CD4-positive, alpha-beta T cell treated with Interleukin-15 for 1 hour (primary cell): Measurements from ENCODE around the gene FAM20C.
"Not testable (repeated sequence)": the region's sequence is repeated elsewhere in the genome, so short reads cannot be mapped to it uniquely, and the experiment has no call there.

ENCODE experiments used
- DNase-seq: peaks from one replicate; pipeline ENCODE4 v3.0.0-alpha.2; 2020

Gene FAM20C

DNA sequence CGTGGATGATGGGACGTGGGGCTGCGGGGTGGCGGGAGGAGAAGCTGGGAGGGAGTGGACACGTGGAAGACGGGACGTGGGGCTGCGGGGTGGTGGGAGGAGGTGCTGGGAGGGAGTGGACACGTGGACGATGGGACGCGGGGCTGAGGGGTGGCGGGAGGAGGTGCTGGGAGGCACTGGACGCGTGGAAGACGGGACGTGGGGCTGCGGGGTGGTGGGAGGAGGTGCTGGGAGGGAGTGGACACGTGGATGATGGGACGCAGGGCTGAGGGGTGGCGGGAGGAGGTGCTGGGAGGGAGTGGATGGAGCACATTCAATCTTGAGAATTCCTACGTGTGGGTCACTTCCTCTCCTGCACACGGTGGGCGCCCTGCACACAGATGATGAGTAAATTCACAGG, 104.8 kb downstream of the FAM20C start:
- not testable (repeated sequence) for DNase-seq

DNA sequence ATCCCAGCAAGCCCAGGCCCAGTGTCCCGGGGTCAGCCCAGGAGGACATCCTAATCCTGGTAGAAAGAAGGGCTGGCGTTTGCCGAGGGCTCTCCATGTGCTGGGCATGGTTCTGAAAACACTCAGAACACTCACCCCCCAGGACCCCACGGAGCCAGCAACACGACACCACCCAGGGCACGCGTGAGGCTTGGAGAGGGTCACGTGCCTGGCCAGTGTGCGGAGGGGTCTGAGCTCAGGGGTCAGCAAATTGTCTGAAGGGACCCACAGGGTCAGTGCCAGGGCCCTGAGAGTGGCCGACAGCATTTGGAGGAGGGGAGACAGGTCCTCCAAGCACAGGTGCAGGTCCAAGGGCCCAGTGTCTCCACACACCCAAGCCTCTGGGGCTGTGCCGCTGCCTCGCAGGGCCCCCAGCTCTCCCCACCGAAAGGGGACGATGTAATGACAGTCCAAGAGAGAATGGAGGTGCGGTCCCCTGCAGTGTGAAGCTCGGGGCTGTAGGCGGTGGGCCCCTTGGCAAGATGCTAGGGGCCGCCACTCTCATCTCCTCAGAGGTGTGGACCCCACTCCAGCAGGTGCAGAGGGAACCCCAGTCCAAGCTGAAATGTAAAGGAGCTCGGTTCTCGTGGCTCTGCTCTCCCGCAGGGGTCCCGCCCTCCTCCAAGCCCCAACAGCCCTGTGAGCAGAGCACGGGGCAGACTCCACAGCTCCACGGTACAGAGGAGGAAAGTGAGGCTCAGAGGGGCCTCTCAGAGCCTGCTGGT, 105.4 kb downstream of the FAM20C start:
- no peak for DNase-seq

GRCh38 chr7:298375-298702, 106.0 kb downstream of the FAM20C start:
- no peak for DNase-seq

DNA sequence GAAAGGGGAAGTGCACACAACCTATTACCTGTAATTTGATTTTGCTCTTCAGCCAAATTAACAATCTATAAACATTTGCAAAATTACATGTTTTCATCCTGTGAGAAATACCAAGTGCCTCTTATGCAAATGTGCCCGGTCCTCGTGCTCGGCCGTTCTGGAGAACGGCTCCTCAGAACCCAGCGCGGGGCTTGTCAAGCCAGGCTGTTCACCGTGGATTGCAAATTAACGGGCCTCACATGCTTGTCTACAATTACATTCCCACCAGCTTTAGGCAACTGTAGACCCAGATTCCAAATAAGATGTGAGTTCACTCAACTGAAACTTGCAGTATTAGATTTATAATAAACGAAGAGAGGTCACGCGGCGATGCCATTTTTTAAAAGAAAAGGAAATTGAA, 106.4 kb downstream of the FAM20C start:
- DNase-seq, result no peak

DNA sequence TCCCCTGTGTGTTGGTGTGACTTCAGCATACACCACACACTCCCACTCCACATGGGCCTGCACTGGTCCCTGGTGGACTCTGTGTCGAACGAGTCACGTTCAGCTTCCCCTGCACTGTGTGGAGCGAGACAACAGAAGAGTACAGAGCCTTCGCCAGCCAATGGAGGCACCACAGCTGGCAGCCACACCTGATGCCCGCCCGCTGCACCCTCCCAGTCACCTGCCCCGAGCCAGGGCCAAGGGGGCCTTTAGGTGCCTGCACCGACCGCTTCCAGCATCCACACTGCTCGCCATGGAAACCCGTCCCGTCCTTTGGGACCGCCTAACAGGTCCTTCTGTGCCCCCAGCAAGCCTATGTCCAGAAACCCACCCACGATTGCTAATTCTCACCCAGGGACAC, 106.8 kb downstream of the FAM20C start:
- no peak for DNase-seq

- no peak for DNase-seq
These were observed 107.3 kb downstream of the FAM20C start for GRCh38 chr7:299628-300027.

GRCh38 chr7:300048-300447, 107.7 kb downstream of the FAM20C start:
- no peak for DNase-seq

DNA sequence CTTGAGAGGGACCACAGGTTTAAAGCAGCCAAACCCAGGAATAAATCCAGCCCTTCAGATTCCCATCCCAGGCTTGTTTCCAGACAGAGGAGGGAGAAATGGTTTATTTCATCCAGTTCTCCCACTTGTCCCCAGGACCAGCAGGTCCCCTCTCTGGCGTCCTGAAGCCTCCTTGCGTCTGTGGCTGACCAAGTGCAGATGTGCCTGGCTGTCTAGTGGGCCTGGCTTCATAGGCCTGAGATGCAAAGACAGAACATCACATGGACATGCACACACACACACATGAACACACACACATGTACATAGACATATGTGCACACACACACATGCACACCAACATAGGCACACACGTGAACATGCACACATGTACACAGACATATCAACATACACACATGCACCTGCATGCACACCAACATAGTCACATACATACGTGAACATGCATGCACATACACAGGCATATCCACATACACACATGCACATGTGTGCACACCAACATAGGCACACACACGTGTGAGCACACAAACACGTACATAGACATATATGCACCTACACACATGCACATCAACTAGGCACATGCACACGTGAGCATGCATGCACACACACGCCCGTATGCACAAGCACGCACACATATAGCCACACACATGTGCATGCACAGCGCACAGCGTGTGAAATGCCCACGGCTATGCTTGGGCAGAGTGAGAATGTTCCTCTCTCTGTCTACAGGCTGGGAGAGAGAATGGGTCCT, 108.3 kb downstream of the FAM20C start:
- DNase-seq, result no peak

DNA sequence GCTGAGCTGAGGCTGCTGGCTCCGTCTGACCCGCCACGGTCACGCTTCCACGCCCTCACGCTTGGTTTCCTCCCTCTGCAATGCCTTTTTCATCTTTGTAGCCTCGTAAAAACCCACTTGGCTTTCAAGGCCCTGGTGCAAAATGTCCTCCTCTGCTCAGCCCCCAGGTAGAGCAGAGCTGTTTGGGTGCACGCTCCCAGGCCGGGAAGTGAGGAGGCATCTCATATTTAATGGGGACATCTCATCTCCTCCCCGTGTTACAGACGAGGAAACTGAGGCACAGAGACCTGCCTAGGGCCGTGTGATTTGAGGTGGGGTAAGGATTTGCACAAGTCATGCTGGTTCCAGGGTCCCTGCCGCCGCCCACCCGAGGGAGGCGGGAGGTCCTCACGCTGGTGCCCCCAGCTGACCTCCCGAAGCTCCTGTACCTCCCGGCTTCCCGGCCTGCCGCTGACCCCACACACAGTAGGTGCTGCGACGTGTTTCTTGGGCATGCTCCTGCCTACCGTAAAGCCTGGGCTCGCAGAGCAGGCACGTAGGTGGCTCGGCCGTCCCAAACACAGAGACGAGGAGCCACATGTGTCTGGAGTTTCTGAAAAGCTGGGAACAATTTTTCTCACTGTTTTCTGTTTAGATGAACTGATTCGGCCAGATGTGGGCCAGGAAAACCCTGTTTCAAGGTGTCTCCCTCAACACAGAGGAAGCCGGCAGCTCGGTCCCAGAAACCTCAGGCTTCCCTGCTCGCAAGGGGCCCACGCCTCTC, 109.1 kb downstream of the FAM20C start:
- DNase-seq, result no peak

GRCh38 chr7:302054-302992, 110.0 kb downstream of the FAM20C start:
- no peak for DNase-seq

DNA sequence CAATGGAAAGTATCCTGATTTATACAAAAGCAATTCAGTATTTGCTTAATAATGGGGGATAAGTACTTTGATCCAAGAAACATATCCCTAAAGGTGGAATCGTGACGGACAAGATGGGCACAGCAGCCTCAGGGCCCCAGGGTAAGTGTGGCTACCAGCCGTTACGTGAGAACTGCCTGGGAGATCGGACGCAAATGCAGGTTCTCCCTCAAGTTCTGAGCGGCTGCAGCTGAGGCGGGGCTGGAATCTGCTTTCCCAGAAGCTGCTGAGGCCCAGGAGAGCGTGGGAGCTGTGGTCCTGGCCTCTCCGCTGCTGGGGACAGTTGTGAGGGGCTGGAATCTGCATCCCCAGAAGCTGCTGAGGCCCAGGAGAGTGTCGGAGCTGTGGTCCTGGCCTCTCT, 111.1 kb downstream of the FAM20C start:
- DNase-seq, result no peak

DNA sequence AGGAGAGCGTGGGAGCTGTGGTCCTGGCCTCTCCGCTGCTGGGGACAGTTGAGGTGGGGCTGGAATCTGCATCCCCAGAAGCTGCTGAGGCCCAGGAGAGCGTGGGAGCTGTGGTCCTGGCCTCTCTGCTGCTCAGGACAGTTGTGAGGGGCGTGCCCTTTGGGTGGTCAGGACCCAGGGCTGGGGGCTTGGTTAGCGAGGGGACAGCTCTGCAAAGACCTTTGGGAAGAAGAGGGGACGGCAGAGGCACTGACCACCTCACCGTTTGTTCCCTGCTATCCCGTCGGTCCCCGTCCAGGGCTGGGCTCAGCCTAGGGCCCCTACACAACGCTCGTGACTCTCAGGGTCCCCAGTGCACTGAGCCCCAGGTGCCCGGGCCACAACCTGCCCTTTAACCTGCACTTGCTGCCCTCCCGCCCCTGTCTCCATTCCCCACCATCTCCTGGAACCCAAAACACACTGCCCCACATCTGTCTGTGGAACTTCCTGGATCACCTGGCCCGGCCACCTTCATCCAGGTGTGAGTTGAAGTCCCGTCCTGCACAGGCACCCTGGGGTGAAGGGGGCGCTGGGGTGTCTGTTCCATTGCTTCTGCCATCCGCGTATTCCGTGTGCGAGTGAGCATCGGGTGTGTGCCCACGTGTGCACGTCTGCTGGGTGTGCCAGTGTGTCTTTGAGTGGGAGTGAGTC, 111.7 kb downstream of the FAM20C start:
- no peak for DNase-seq

DNA sequence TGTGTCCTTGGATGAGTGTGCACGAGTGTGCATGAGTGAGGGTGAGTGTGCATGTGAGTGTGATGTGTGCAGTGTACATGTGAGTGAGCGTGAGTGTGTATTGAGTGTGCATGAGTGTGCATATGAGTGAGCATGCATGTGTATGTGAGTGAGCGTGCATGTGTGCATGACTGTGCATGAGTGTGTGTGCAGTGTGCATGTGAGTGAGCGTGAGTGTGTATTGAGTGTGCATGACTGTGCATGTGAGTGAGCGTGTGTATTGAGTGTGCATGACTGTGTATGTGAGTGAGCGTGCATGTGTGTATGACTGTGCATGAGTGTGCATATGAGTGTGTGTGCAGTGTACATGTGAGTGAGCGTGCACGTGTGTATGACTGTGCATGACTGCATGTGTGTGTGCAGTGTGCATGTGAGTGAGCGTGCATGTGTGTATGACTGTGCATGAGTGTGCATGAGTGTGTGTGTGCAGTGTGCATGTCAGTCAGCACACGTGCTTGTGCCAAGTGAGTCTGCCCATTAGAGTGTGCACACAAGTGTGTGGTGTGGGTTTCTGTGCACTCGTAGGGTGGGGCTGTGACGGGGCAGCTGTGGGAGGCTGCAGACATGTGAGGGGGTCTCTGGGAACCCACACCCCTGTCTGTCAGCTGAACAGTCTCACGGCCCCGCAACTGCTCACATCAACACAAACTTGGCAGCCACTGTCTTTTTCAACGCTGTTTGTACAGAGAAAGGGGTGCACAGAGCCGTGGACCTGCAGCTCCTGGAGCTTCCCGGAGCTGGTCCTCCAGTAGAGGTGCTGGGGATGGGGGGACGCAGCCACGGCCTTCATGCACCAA, 112.4 kb downstream of the FAM20C start:
- DNase-seq, result no peak

DNA sequence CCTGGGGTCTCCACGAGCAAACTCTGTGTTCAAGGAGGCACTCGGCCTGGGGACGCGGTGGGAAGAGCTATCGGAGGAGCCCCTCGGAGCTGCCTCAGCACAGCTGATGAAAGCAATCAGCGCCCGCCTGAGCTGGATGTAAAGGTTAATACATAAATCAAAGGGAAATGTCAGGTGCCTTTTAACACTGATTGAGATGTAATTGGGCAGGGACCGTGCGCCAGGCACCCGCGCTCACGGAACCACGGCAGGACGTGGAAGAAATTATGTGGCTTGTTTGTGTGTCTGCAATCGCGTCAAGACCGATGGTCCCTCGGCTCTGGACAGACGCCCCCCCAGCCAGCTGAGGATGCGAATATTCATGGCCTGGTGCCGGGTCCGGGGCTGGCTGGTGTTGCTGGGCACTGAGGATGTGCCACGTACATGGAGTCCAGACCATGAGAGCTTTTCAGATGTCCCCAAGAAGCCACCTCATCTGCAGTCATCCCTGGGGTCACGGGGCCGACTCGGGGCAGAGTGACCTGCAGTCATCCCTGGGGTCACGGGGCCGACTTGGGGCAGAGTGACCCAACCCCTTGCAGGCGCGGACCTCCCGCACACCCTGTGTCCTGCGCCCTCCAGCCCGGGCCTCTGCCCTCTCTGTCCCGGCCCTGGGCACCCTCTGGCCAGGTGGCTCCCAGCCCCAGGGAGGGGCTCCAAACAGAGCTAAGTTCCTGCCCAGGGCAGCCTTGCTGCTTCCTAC, 113.2 kb downstream of the FAM20C start:
- DNase-seq, result no peak

GRCh38 chr7:307970-308369, 115.6 kb downstream of the FAM20C start:
- no peak for DNase-seq

- no peak for DNase-seq
These were observed 117.3 kb downstream of the FAM20C start for GRCh38 chr7:309586-310228.
